ENCODE data around the gene LIPG.
"Not testable (repeated sequence)": the region's sequence is repeated elsewhere in the genome, so short reads cannot be mapped to it uniquely, and the experiment has no call there.

LIPG gene

GRCh38 chr18:49572611-49573345 lies 10.9 kb downstream of the LIPG start:
- no peak for DNase-seq

- DNase-seq, result no peak
Observed at GRCh38 chr18:49573835-49574234, 12.0 kb downstream of the LIPG start.

GRCh38 chr18:49579041-49579440 lies 17.2 kb downstream of the LIPG start:
- DNase-seq, result not testable (repeated sequence)

GRCh38 chr18:49579583-49579982 lies 17.7 kb downstream of the LIPG start:
- DNase-seq, result not testable (repeated sequence)

GRCh38 chr18:49580279-49580678 lies 18.4 kb downstream of the LIPG start:
- no peak for DNase-seq

GRCh38 chr18:49581371-49581770 lies 19.5 kb downstream of the LIPG start:
- no peak for DNase-seq

- DNase-seq, result no peak
Observed at GRCh38 chr18:49582579-49582978, 20.7 kb downstream of the LIPG start.

GRCh38 chr18:49584394-49584793 lies 22.5 kb downstream of the LIPG start:
- DNase-seq, result no peak

GRCh38 chr18:49584951-49585350 lies 23.1 kb downstream of the LIPG start:
- not testable (repeated sequence) for DNase-seq

GRCh38 chr18:49585781-49586663 lies 24.2 kb downstream of the LIPG start:
- no peak for DNase-seq

GRCh38 chr18:49588171-49588570 lies 26.3 kb downstream of the LIPG start:
- DNase-seq, result no peak

GRCh38 chr18:49588971-49589370 lies 27.1 kb downstream of the LIPG start:
- no peak for DNase-seq

GRCh38 chr18:49590608-49591007 lies 28.8 kb downstream of the LIPG start:
- no peak for DNase-seq

- DNase-seq, result no peak
Observed at GRCh38 chr18:49591271-49591670, 29.4 kb downstream of the LIPG start.

GRCh38 chr18:49591775-49592174 lies 29.9 kb downstream of the LIPG start:
- no peak for DNase-seq

- DNase-seq, result no peak
Observed at GRCh38 chr18:49596687-49597086, 34.8 kb downstream of the LIPG start.

GRCh38 chr18:49597157-49597931 lies 35.5 kb downstream of the LIPG start:
- no peak for DNase-seq

GRCh38 chr18:49601211-49601610 lies 39.4 kb downstream of the LIPG start:
- no peak for DNase-seq

GRCh38 chr18:49608366-49609255 lies 46.8 kb downstream of the LIPG start:
- DNase-seq, result no peak

- no peak for DNase-seq
Observed at GRCh38 chr18:49609256-49610021, 47.6 kb downstream of the LIPG start.

- no peak for DNase-seq
Observed at GRCh38 chr18:49610022-49610445, 48.2 kb downstream of the LIPG start.
